IMR-90 (cell line): ENCODE data around the gene SH2B3. TPM values are rescaled to one million over a fixed set of nuclear protein-coding genes. Genes with fewer than 3 reads are reported as not detected.

Experiments used
- ATAC-seq: fragments of 200-7000 bp; cut with Tn5 transposase; 2 replicates; pipeline ENCODE4 v1.9.1; 2020; ENCODE audit warnings: low read depth, mild to moderate bottlenecking, moderate library complexity
- BruUV-seq: library from RNA; stranded (reverse); fragments of 400-500 nt; replicated peaks from 2 replicates; lab custom pipeline; 2021; lab: Mats Ljungman, UMichigan
- CTCF ChIA-PET: fragments of 300-600 bp; formaldehyde crosslinking; extraction: SDS; loops from one replicate; lab custom pipeline; 2021; ENCODE audit warnings: antibody characterized with exemption; lab: Yijun Ruan, JAX
- POLR2A ChIA-PET: fragments of 300-600 bp; sonication (Branson Sonifier 250); formaldehyde crosslinking; loops from one replicate; lab custom pipeline; 2022; ENCODE audit warnings: antibody characterized with exemption; ENCODE audit not compliant: unreplicated experiment; lab: Charles Lee
- DNase-seq: peaks from one replicate; pipeline ENCODE4 v3.0.0; 2013
- H2AFZ ChIP-seq: replicated peaks from 2 replicates; pipeline ENCODE3; 2013; ENCODE audit warnings: low read length, mild to moderate bottlenecking; ENCODE audit not compliant: poor library complexity
- H2AK5ac ChIP-seq: 2 replicates; pipeline ENCODE4 v1.6.1; 2013; ENCODE audit warnings: low read depth, low read length, inconsistent platforms
- H2AK9ac ChIP-seq: replicated peaks from 2 replicates; pipeline ENCODE3; 2013; ENCODE audit warnings: mild to moderate bottlenecking, low read depth, low read length, moderate library complexity; ENCODE audit not compliant: poor library complexity
- H2BK120ac ChIP-seq: 2 replicates; pipeline ENCODE4 v1.6.1; 2013; ENCODE audit warnings: low read depth, low read length, inconsistent platforms
- H2BK15ac ChIP-seq: 3 replicates; pipeline ENCODE4 v1.6.1; 2013; ENCODE audit warnings: low read depth, low read length, inconsistent platforms
- H2BK20ac ChIP-seq: 2 replicates; pipeline ENCODE4 v1.6.1; 2013; ENCODE audit warnings: low read depth, mild to moderate bottlenecking, inconsistent platforms, low read length, moderate library complexity
- H2BK5ac ChIP-seq: 2 replicates; pipeline ENCODE4 v1.6.1; 2013; ENCODE audit warnings: mild to moderate bottlenecking, low read depth, low read length, inconsistent platforms; ENCODE audit not compliant: poor library complexity, severe bottlenecking
- H3K14ac ChIP-seq: replicated peaks from 2 replicates; pipeline ENCODE4 v1.6.1; 2013; ENCODE audit warnings: low read depth, low read length, inconsistent platforms
- H3K18ac ChIP-seq: 2 replicates; pipeline ENCODE4 v1.6.1; 2013; ENCODE audit warnings: low read depth, low read length, control low read depth
- H3K23ac ChIP-seq: 2 replicates; pipeline ENCODE4 v1.6.1; 2013; ENCODE audit warnings: low read depth, low read length, inconsistent platforms
- H3K27ac ChIP-seq: 2 replicates; pipeline ENCODE4 v1.5.1; 2013; ENCODE audit warnings: mild to moderate bottlenecking, control low read depth, low read length; ENCODE audit not compliant: insufficient read depth
- H3K27me3 ChIP-seq: 2 replicates; pipeline ENCODE4 v1.6.1; 2013; ENCODE audit warnings: low read length; ENCODE audit not compliant: control insufficient read depth, insufficient read depth
- H3K36me3 ChIP-seq: 2 replicates; pipeline ENCODE4 v1.6.1; 2013; ENCODE audit warnings: low read length, mixed read lengths; ENCODE audit not compliant: control insufficient read depth, insufficient read depth
- H3K4ac ChIP-seq: 2 replicates; pipeline ENCODE4 v1.6.1; 2013; ENCODE audit warnings: low read depth, low read length, inconsistent platforms
- H3K4me1 ChIP-seq: 2 replicates; pipeline ENCODE4 v1.6.1; 2013; ENCODE audit warnings: low read length, mixed read lengths; ENCODE audit not compliant: control insufficient read depth, insufficient read depth
- H3K4me2 ChIP-seq: 2 replicates; pipeline ENCODE4 v1.6.1; 2013; ENCODE audit warnings: low read depth, mild to moderate bottlenecking, control low read depth, low read length, moderate library complexity
- H3K4me3 ChIP-seq: 2 replicates; pipeline ENCODE4 v1.5.1; 2013; ENCODE audit warnings: low read depth, mild to moderate bottlenecking, control low read depth, low read length, moderate library complexity; ENCODE audit not compliant: insufficient read depth
- H3K56ac ChIP-seq: 2 replicates; pipeline ENCODE4 v1.6.1; 2013; ENCODE audit warnings: low read length, inconsistent platforms; ENCODE audit not compliant: insufficient read depth; ENCODE audit errors: extremely low read depth
- H3K79me1 ChIP-seq, 2 experiments: 2 replicates each; pipeline ENCODE4 v1.6.1; 2013; ENCODE audit warnings: low read length in 2 of 2, inconsistent platforms in 1 of 2, low read depth in 1 of 2
- H3K9ac ChIP-seq: 2 replicates; pipeline ENCODE4 v1.6.1; 2013; ENCODE audit warnings: low read depth, low read length, control low read depth
- H3K9me1 ChIP-seq: 2 replicates; pipeline ENCODE4 v1.6.1; 2013; ENCODE audit warnings: low read length, inconsistent platforms; ENCODE audit not compliant: insufficient read depth
- H3K9me3 ChIP-seq: 2 replicates; pipeline ENCODE4 v1.6.1; 2013; ENCODE audit warnings: low read length; ENCODE audit not compliant: control insufficient read depth, insufficient read depth
- H4K20me1 ChIP-seq: 2 replicates; pipeline ENCODE4 v1.6.1; 2013; ENCODE audit warnings: low read length, inconsistent platforms; ENCODE audit not compliant: insufficient read depth
- H4K5ac ChIP-seq: 2 replicates; pipeline ENCODE4 v1.6.1; 2013; ENCODE audit warnings: mild to moderate bottlenecking, low read depth, low read length, control low read depth
- H4K8ac ChIP-seq, 2 experiments: 2 replicates each; pipeline ENCODE4 v1.6.1; 2013; ENCODE audit warnings: low read depth in 2 of 2, low read length in 2 of 2, control low read depth in 1 of 2, inconsistent platforms in 1 of 2
- H4K91ac ChIP-seq: 2 replicates; pipeline ENCODE4 v1.6.1; 2013; ENCODE audit warnings: low read depth, low read length, inconsistent platforms; ENCODE audit not compliant: insufficient read depth
- BHLHE40 ChIP-seq: fragments of 150-350 bp; IDR thresholded peaks from 2 replicates; pipeline ENCODE4 v1.6.1; 2016; ENCODE audit warnings: mild to moderate bottlenecking, low read depth, low read length
- CEBPB ChIP-seq: IDR thresholded peaks from 2 replicates; pipeline ENCODE4 v1.6.1; 2012; ENCODE audit warnings: low read depth, low read length, improper control_type of control experiment
- CHD1 ChIP-seq: IDR thresholded peaks from 2 replicates; pipeline ENCODE4 v1.6.1; 2012; ENCODE audit warnings: low read depth, low read length, improper control_type of control experiment
- CTCF ChIP-seq: conservative IDR thresholded peaks from 2 replicates; pipeline ENCODE4 v1.5.1; 2012; ENCODE audit warnings: mild to moderate bottlenecking, low read depth, low read length, improper control_type of control experiment
- ELK1 ChIP-seq: fragments of 150-350 bp; IDR thresholded peaks from 2 replicates; pipeline ENCODE4 v1.6.1; 2016; ENCODE audit warnings: low read depth, mild to moderate bottlenecking, low read length, moderate library complexity, borderline replicate concordance
- MAFK ChIP-seq: IDR thresholded peaks from 2 replicates; pipeline ENCODE4 v1.6.1; 2012; ENCODE audit warnings: low read depth, low read length, improper control_type of control experiment
- MAZ ChIP-seq: IDR thresholded peaks from 2 replicates; pipeline ENCODE4 v1.6.1; 2012; ENCODE audit warnings: low read depth, mild to moderate bottlenecking, low read length, improper control_type of control experiment, moderate library complexity, borderline replicate concordance
- MXI1 ChIP-seq: IDR thresholded peaks from 2 replicates; pipeline ENCODE4 v1.6.1; 2012; ENCODE audit warnings: low read depth, mild to moderate bottlenecking, low read length, moderate library complexity, borderline replicate concordance
- POLR2A ChIP-seq: IDR thresholded peaks from 2 replicates; pipeline ENCODE4 v1.6.1; 2012; ENCODE audit warnings: mild to moderate bottlenecking, low read depth, low read length
- RAD21 ChIP-seq: IDR thresholded peaks from 2 replicates; pipeline ENCODE4 v1.6.1; 2012; ENCODE audit warnings: low read length, improper control_type of control experiment
- RCOR1 ChIP-seq: IDR thresholded peaks from 2 replicates; pipeline ENCODE4 v1.6.1; 2012; ENCODE audit warnings: mild to moderate bottlenecking, low read length, improper control_type of control experiment; ENCODE audit not compliant: insufficient replicate concordance
- RFX5 ChIP-seq: IDR thresholded peaks from 2 replicates; pipeline ENCODE4 v1.8.0; 2012; ENCODE audit warnings: low read depth, mild to moderate bottlenecking, low read length, moderate library complexity
- SMC3 ChIP-seq: fragments of 150-350 bp; IDR thresholded peaks from 2 replicates; pipeline ENCODE4 v1.6.1; 2016; ENCODE audit warnings: low read depth, mild to moderate bottlenecking, antibody characterized with exemption, low read length, moderate library complexity
- WGBS, 2 experiments: methylation state at CpG; one replicate each; pipeline versions ENCODE4 v1.1.5 to v1.1.7; 2013; ENCODE audit warnings: missing lambda C conversion rate in 2 of 2; ENCODE audit not compliant: insufficient read length in 1 of 2; ENCODE audit errors: extremely low coverage in 2 of 2; 5-methylcytosine and 5-hydroxymethylcytosine counted together
- dilution Hi-C: fragments of 300-500 bp; cut with HindIII; formaldehyde crosslinking; loops from one replicate; pipeline ENCODE4 v1.14.3; 2018; ENCODE audit warnings: low sequenced_read_pairs; ENCODE audit not compliant: unreplicated experiment
- in situ Hi-C: fragments of 300-500 bp; cut with MboI; formaldehyde crosslinking; loops from 3 replicates; pipeline ENCODE4 v1.14.3; 2019; ENCODE audit warnings: low sequenced_read_pairs, inconsistent platforms, mixed read lengths
- intact Hi-C: fragments of 100-400 bp; cut with micrococcal nuclease; formaldehyde crosslinking; loops from 2 replicates; pipeline ENCODE4 v1.10.0; 2022
- polyA plus RNA-seq, 3 experiments: library from polyadenylated mRNA; depleted of rRNA; stranded (reverse); fragments of >200 nt; gene quantifications; 2 replicates each; pipeline ENCODE4 v1.2.3, GENCODE V29; 2012; ENCODE audit warnings: low replicate concordance in 1 of 3
- total RNA-seq: library from RNA; depleted of rRNA; stranded (reverse); fragments of >200 nt; gene quantifications from 2 replicates; pipeline ENCODE4 v1.2.3, GENCODE V29; 2012
- TF ChIP-seq, protein P1 (sequence below): fragments of 150-350 bp; IDR thresholded peaks from 2 replicates; pipeline ENCODE4 v1.6.1; 2017; ENCODE audit warnings: mild to moderate bottlenecking, antibody characterized with exemption, low read length, low read depth

Gene SH2B3
- total and polyA plus RNA-seq, 2 of the 4 experiments (the other 2 are of a cell fraction) = 9.3 to 20.2 TPM

- H2BK120ac ChIP-seq = no peak overlapping the region
- intact Hi-C loops = no loop called here
These were observed 12.3 kb downstream of the SH2B3 start for GRCh38 chr12:111417784-111418593.

More at GRCh38 chr12:111417784-111418593, 12.3 kb downstream of the SH2B3 start:
- TF ChIP-seq MXI1 = no peak
- no peak for TF ChIP-seq BHLHE40
- TF ChIP-seq RFX5 = no peak
- TF ChIP-seq MAZ = no peak
- TF ChIP-seq RAD21 = no peak
- no peak for TF ChIP-seq CTCF
- no peak for TF ChIP-seq POLR2A
- no peak for TF ChIP-seq SMC3
- no peak for TF ChIP-seq ELK1
- TF ChIP-seq, protein P1, sequence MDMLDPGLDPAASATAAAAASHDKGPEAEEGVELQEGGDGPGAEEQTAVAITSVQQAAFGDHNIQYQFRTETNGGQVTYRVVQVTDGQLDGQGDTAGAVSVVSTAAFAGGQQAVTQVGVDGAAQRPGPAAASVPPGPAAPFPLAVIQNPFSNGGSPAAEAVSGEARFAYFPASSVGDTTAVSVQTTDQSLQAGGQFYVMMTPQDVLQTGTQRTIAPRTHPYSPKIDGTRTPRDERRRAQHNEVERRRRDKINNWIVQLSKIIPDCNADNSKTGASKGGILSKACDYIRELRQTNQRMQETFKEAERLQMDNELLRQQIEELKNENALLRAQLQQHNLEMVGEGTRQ = no peak
- TF ChIP-seq CEBPB = no peak
- TF ChIP-seq CHD1 = no peak
- TF ChIP-seq RCOR1 = no peak
- no peak for TF ChIP-seq MAFK
- H3K4me2 ChIP-seq = no peak overlapping the region
- no peak overlapping the region for H2BK15ac ChIP-seq
- H2AK5ac ChIP-seq = no peak overlapping the region
- CTCF ChIA-PET = no interaction called here
- H3K18ac ChIP-seq = no peak overlapping the region
- DNase-seq = no peak
- H3K4ac ChIP-seq = no peak overlapping the region
- no peak overlapping the region for H2BK20ac ChIP-seq
- H2BK5ac ChIP-seq = no peak overlapping the region
- H3K9ac ChIP-seq = no peak overlapping the region
- H2AK9ac ChIP-seq = no peak overlapping the region
- WGBS, 2 experiments = 92% methylated on average over 24 of the region's 67 CpGs; no CpG with 5 or more reads in 1 of the 2 experiments
- no peak for ATAC-seq
- H4K20me1 ChIP-seq = peaks cover 43% of the 10 kb centered on the region
- no peak overlapping the region for H4K91ac ChIP-seq
- no peak overlapping the region for H4K8ac ChIP-seq
- H2AFZ ChIP-seq = no peak overlapping the region
- BruUV-seq = no TSS peak
- peaks cover 9% of the 10 kb centered on the region for H3K4me1 ChIP-seq
- H3K9me1 ChIP-seq = peaks cover 26% of the 10 kb centered on the region
- H3K23ac ChIP-seq = no peak overlapping the region
- POLR2A ChIA-PET = no interaction called here
- no peaks in the 10 kb centered on the region for H3K9me3 ChIP-seq
- no peak overlapping the region for H3K14ac ChIP-seq
- peaks cover 19% of the 10 kb centered on the region for H3K36me3 ChIP-seq
- no peak overlapping the region for H4K5ac ChIP-seq
- H3K56ac ChIP-seq = no peak overlapping the region
- dilution Hi-C loops = no loop called here
- peaks cover 36 to 77% of the 10 kb centered on the region in 2 experiments for H3K79me1 ChIP-seq
- no peaks in the 10 kb centered on the region for H3K27me3 ChIP-seq
- H3K4me3 ChIP-seq = no peak overlapping the region
- in situ Hi-C loops = no loop called here
- no peak overlapping the region for H3K27ac ChIP-seq
